Gastrocnemius medialis (tissue), 4 donors: ENCODE results near the gene XKR8. TPM values are rescaled to one million over a fixed set of nuclear protein-coding genes. Genes with fewer than 3 reads are reported as not detected.

Source experiments
- ATAC-seq, 2 donors: fragments of 150-250 bp; one replicate each; pipeline ENCODE4 v1.9.1; 2016
- DNase-seq, 2 donors: peaks; one replicate each; pipeline ENCODE4 v3.0.0-alpha.2; 2019
- H3K27ac ChIP-seq, 4 donors: fragments of 200-600 bp; sonication (generic); 1 replicate in 1 of 4; 2 replicates in 3 of 4; pipeline ENCODE4 v1.5.1; 2016 to 2018; ENCODE audit warnings: mild to moderate bottlenecking in 2 of 4, moderate library complexity in 1 of 4
- H3K27me3 ChIP-seq, 3 donors: fragments of 200-600 bp; sonication (generic) in 2 of 3; 1 replicate in 1 of 3; 2 replicates in 2 of 3; pipeline versions ENCODE4 v1.5.1 to v1.6.0; 2016 to 2019; ENCODE audit warnings: mild to moderate bottlenecking in 1 of 3, moderate library complexity in 1 of 3
- H3K36me3 ChIP-seq, 2 donors: fragments of 200-600 bp; sonication (generic) in 1 of 2; one replicate each; pipeline ENCODE4 v1.5.1; 2017 to 2018
- H3K4me1 ChIP-seq, 2 donors: fragments of 200-600 bp; sonication (generic) in 1 of 2; one replicate each; pipeline ENCODE4 v1.5.1; 2016 to 2017; ENCODE audit warnings: mild to moderate bottlenecking in 2 of 2
- H3K4me3 ChIP-seq, 4 donors: fragments of 200-600 bp; sonication (generic) in 3 of 4; 1 replicate in 1 of 4; 2 replicates in 3 of 4; pipeline ENCODE4 v1.5.1; 2016 to 2019; ENCODE audit warnings: mild to moderate bottlenecking in 2 of 4
- H3K9me3 ChIP-seq, 3 donors: fragments of 200-600 bp; sonication (generic) in 2 of 3; 1 replicate in 1 of 3; 2 replicates in 2 of 3; pipeline ENCODE4 v1.5.1; 2016 to 2019
- POLR2A ChIP-seq, 2 donors: fragments of 450-650 bp; IDR thresholded peaks; one replicate each; pipeline ENCODE4 v1.6.1; 2017; ENCODE audit warnings: antibody characterized with exemption in 2 of 2, mild to moderate bottlenecking in 2 of 2, moderate library complexity in 2 of 2
- in situ Hi-C, 4 donors: fragments of 200-750 bp; cut with MboI; loops; one replicate each; pipeline versions ENCODE4 v1.15.0 to v1.8.0; 2017; ENCODE audit warnings: low sequenced_read_pairs in 4 of 4
- intact Hi-C: fragments of 100-400 bp; cut with DNase I; formaldehyde crosslinking; loops from one replicate; pipeline ENCODE4 v1.15.1; 2023; ENCODE audit warnings: low total_unique reads
- total RNA-seq, 4 donors: library from RNA; depleted of rRNA; stranded (reverse); fragments of >200 nt; gene quantifications; one replicate each; pipeline versions ENCODE4 v1.1.0 to v1.2.3, GENCODE V29; 2016
- TF ChIP-seq, protein P1 (sequence below), 5 experiments: fragments of 450-650 bp in 3 of 5; fragments of 200-600 bp in 2 of 5; sonication (generic) in 2 of 5; IDR thresholded peaks in 4 of 5; conservative IDR thresholded peaks in 1 of 5; 1 replicate in 4 of 5; 2 replicates in 1 of 5; pipeline ENCODE4 v1.5.1; 2016 to 2019; ENCODE audit warnings: antibody characterized with exemption in 5 of 5, mild to moderate bottlenecking in 3 of 5, moderate library complexity in 3 of 5

The XKR8 gene
- total RNA-seq, 4 donors from 2014 or later, result 3.8 to 7.4 (median 5.4) TPM

DNA sequence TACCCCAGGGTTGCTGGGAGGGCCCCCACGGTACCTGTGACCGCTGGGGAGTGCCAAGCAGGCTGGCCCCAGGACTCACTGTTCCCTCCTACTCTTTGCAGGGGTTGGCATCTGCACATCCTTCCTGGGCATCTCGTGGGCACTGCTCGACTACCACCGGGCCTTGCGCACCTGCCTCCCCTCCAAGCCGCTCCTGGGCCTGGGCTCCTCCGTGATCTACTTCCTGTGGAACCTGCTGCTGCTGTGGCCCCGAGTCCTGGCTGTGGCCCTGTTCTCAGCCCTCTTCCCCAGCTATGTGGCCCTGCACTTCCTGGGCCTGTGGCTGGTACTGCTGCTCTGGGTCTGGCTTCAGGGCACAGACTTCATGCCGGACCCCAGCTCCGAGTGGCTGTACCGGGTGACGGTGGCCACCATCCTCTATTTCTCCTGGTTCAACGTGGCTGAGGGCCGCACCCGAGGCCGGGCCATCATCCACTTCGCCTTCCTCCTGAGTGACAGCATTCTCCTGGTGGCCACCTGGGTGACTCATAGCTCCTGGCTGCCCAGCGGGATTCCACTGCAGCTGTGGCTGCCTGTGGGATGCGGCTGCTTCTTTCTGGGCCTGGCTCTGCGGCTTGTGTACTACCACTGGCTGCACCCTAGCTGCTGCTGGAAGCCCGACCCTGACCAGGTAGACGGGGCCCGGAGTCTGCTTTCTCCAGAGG, 6.8 kb downstream of the XKR8 start:
- in situ Hi-C loops, result no loop called here
- ATAC-seq, result no peak
- H3K4me1 ChIP-seq, result peaks cover 0 to 21% of the 10 kb centered on the region in 2 donors
- H3K9me3 ChIP-seq, result no peaks in the 10 kb centered on the region
- peaks cover 0 to 14% of the 10 kb centered on the region in 2 donors for H3K36me3 ChIP-seq
- no peak overlapping the region for H3K27ac ChIP-seq
- H3K4me3 ChIP-seq, result no peak overlapping the region
- H3K27me3 ChIP-seq, result no peaks in the 10 kb centered on the region
- no peak for DNase-seq
- intact Hi-C loops, result no loop called here
- no peak for TF ChIP-seq POLR2A (IDR thresholded peaks at IDR 0.05)
- TF ChIP-seq, protein P1, sequence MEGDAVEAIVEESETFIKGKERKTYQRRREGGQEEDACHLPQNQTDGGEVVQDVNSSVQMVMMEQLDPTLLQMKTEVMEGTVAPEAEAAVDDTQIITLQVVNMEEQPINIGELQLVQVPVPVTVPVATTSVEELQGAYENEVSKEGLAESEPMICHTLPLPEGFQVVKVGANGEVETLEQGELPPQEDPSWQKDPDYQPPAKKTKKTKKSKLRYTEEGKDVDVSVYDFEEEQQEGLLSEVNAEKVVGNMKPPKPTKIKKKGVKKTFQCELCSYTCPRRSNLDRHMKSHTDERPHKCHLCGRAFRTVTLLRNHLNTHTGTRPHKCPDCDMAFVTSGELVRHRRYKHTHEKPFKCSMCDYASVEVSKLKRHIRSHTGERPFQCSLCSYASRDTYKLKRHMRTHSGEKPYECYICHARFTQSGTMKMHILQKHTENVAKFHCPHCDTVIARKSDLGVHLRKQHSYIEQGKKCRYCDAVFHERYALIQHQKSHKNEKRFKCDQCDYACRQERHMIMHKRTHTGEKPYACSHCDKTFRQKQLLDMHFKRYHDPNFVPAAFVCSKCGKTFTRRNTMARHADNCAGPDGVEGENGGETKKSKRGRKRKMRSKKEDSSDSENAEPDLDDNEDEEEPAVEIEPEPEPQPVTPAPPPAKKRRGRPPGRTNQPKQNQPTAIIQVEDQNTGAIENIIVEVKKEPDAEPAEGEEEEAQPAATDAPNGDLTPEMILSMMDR (IDR thresholded peaks at IDR 0.05 in 4 of 5, conservative IDR thresholded peaks at IDR 0.05 in 1 of 5), result no peak

DNA sequence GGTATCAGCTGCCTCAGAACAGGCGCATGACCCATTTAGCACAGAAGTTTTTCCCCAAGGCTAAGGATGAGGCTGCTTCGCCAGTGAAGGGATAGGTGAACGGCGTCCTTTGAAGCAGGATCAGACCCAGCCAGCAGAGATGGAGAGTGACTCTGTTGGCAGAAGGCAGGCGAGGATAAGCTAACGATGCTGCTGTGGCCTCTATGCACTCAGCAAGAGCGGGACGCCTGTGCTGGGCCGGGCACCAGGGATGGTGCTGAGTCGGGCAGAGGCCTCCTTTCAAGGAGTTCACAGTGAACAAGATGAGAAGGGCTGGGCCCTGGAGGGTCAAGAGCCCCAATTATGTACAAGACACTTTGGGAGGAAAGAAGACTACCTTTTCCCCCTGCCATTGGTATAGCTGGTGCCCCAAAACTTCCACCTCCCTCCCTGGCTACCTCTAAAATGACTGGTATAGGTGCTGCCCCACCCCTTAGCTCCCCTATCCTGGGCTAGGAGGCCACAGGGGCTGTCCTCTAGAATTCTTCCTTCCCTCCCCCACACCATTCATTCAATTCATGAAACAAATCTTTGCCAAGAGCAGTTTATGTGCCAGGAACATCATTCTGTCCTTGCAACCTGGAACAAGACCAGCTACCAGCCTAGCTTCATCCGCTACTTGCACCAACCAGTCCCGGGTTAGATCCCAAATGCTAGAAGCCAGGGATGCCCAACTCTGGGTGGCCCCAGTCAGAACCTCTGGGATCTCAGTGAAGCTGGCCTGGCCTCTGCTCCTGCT, 7.5 kb downstream of the XKR8 start:
- in situ Hi-C loops (no loop called here), intact Hi-C loops (no loop called here)
- H3K4me1 ChIP-seq, result peaks cover 0 to 29% of the 10 kb centered on the region in 2 donors
- H3K9me3 ChIP-seq, result no peaks in the 10 kb centered on the region
- DNase-seq, result no peak
- H3K27ac ChIP-seq, result no peak overlapping the region
- peaks cover 0 to 14% of the 10 kb centered on the region in 2 donors for H3K36me3 ChIP-seq
- H3K4me3 ChIP-seq, result no peak overlapping the region
- H3K27me3 ChIP-seq, result no peaks in the 10 kb centered on the region
- TF ChIP-seq POLR2A (IDR thresholded peaks at IDR 0.05), result no peak
- TF ChIP-seq, protein P1 (IDR thresholded peaks at IDR 0.05 in 4 of 5, conservative IDR thresholded peaks at IDR 0.05 in 1 of 5), result no peak
- no peak for ATAC-seq

DNA sequence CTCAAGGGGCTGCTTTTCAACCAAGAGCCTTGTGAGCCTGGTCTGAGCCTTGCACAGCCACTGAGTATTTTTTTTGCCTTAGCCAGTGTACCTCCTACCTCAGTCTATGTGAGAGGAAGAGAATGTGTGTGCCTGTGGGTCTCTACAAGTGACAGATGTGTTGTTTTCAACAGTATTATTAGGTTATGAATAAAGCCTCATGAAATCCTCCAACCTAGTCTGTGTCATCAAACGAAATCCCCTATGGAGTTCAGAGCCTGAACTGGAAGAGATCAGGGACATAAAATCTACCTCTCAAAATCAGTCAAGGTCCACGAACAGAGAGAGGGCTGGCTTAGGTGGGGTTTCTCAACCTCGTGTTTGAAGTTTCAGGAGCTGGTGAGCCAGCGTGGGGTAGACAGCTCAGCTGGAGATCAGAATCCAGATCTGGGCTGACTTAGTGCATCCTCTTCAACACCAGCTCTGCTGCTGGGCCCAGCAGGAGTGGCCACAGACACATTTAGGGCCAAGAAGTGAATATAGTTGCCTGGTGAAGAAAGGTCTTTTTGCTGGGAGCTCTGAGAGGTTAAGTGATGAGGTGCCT, 8.2 kb downstream of the XKR8 start:
- Histone ChIP-seq H3K27me3 (no peaks in the 10 kb centered on the region), H3K4me3 (no peak overlapping the region), H3K9me3 (no peaks in the 10 kb centered on the region), H3K36me3 (peaks cover 0 to 20% of the 10 kb centered on the region in 2 donors), H3K27ac (peak overlapping the region in 3 of 4 donors; percentile 25 to 43 (median 26)), H3K4me1 (peaks cover 0 to 30% of the 10 kb centered on the region in 2 donors)
- no peak for ATAC-seq
- in situ Hi-C loops (no loop called here), intact Hi-C loops (no loop called here)
- no peak for TF ChIP-seq POLR2A (IDR thresholded peaks at IDR 0.05)
- TF ChIP-seq, protein P1 (IDR thresholded peaks at IDR 0.05 in 4 of 5, conservative IDR thresholded peaks at IDR 0.05 in 1 of 5), result no peak
- no peak for DNase-seq

DNA sequence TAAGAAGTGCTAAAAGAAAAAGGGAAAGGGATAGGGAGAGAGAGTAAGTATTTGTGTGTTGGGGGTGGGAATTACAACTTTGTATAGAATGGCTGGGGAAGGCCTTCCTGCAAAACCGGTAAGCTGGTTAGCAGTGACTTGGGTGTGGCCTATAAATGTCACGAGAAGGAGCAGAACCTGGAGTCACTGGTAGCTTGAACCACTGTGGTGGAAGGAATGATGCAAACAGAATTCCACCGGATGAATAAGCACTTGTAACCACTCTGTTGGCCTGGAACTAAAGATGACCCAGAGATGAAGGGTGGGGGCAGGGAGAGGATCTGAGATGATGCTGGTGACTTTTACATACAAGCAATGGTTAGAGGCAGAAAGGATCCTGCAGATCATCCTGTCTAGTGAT, 8.9 kb downstream of the XKR8 start:
- H3K27ac ChIP-seq, result peak overlapping the region in 3 of 4 donors; percentile 25 to 43 (median 26)
- no peak for TF ChIP-seq POLR2A (IDR thresholded peaks at IDR 0.05)
- TF ChIP-seq, protein P1 (IDR thresholded peaks at IDR 0.05 in 4 of 5, conservative IDR thresholded peaks at IDR 0.05 in 1 of 5), result no peak
- H3K36me3 ChIP-seq, result peaks cover 0 to 26% of the 10 kb centered on the region in 2 donors
- H3K9me3 ChIP-seq, result no peaks in the 10 kb centered on the region
- no peak overlapping the region for H3K4me3 ChIP-seq
- intact Hi-C loops (no loop called here), in situ Hi-C loops (no loop called here)
- H3K4me1 ChIP-seq, result peaks cover 0 to 30% of the 10 kb centered on the region in 2 donors
- ATAC-seq, result peak; percentile 63 to 73
- no peaks in the 10 kb centered on the region for H3K27me3 ChIP-seq
- peak; percentile 13 to 33 for DNase-seq
